Spleen (tissue), 7 donors: Measurements from ENCODE around the gene TSSC4.

Source experiments
- POLR2AphosphoS5 ChIP-seq, 3 donors: sonication (generic); formaldehyde crosslinking; IDR thresholded peaks; one replicate each; pipeline ENCODE4 v1.5.1; 2017; ENCODE audit warnings: antibody characterized with exemption in 3 of 3
- TF ChIP-seq, protein P1 (sequence below), 11 experiments: fragments of 200-600 bp in 7 of 11; fragments of 450-650 bp in 4 of 11; sonication (generic) in 4 of 11; IDR thresholded peaks in 8 of 11; conservative IDR thresholded peaks in 3 of 11; 1 replicate in 7 of 11; 2 replicates in 4 of 11; pipeline versions ENCODE4 v1.4.0 to v1.8.0; 2016 to 2021; ENCODE audit warnings: antibody characterized with exemption in 11 of 11, inconsistent platforms in 4 of 11, mild to moderate bottlenecking in 1 of 11
- donor health status: DM: no; HTN: no; CAD: no; lungs with moderate emphysema.
- donor health status: DM: no; HTN: no; CAD: no.
- donor health status: DM: no; HTN: no; CAD: no.

DNA sequence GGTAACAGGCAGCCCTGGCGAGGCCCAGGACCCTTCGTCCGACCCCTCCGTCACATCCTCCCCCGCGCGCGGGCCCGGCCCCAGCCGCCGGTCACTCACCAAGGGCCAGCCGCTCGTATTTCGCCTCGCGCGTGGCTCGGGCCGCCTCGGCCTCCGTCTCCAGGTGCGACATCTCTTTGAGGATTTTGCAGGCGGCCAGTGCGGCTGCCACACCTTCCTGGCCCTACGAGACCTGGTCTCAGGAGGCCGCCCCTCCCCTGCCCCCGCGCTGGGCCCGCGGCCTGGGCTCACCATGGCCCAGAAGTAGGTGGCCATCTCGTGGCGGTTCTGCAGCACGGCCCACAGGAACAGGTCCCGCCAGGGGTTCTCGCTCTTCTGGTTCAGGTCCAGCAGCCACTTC lies 14.1 kb downstream of the TSSC4 start:
- TF ChIP-seq, protein P1, sequence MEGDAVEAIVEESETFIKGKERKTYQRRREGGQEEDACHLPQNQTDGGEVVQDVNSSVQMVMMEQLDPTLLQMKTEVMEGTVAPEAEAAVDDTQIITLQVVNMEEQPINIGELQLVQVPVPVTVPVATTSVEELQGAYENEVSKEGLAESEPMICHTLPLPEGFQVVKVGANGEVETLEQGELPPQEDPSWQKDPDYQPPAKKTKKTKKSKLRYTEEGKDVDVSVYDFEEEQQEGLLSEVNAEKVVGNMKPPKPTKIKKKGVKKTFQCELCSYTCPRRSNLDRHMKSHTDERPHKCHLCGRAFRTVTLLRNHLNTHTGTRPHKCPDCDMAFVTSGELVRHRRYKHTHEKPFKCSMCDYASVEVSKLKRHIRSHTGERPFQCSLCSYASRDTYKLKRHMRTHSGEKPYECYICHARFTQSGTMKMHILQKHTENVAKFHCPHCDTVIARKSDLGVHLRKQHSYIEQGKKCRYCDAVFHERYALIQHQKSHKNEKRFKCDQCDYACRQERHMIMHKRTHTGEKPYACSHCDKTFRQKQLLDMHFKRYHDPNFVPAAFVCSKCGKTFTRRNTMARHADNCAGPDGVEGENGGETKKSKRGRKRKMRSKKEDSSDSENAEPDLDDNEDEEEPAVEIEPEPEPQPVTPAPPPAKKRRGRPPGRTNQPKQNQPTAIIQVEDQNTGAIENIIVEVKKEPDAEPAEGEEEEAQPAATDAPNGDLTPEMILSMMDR (IDR thresholded peaks at IDR 0.05 in 8 of 11, conservative IDR thresholded peaks at IDR 0.05 in 3 of 11) = no peak
- TF ChIP-seq POLR2AphosphoS5 (IDR thresholded peaks at IDR 0.05) = no peak
